HG03280 (cell line): ENCODE data around the gene RGCC.
"Not testable (repeated sequence)": the region's sequence is repeated elsewhere in the genome, so short reads cannot be mapped to it uniquely, and the experiment has no call there.

ENCODE experiments used
- ATAC-seq: cut with Tn5 transposase; IDR thresholded peaks from one replicate; pipeline ENCODE4 v1.9.1; 2021; ENCODE audit warnings: mild to moderate bottlenecking, moderate library complexity; ENCODE audit not compliant: unreplicated experiment

The RGCC gene

GRCh38 chr13:41456768-41457588, at the start of gene RGCC:
Gene RGCC (plus strand): TSS chr13:41457550. CDS start chr13:41457708, 158 bp downstream.
- ATAC-seq: peak; percentile 62

- ATAC-seq: no peak
Measured at GRCh38 chr13:41408121-41408520, 49.2 kb upstream of the RGCC start.

GRCh38 chr13:41408746-41409145, 48.6 kb upstream of the RGCC start:
- ATAC-seq: no peak

- no peak for ATAC-seq
Measured at GRCh38 chr13:41409611-41410010, 47.7 kb upstream of the RGCC start.

GRCh38 chr13:41411060-41411459, 46.3 kb upstream of the RGCC start:
- no peak for ATAC-seq

- no peak for ATAC-seq
Measured at GRCh38 chr13:41411522-41411921, 45.8 kb upstream of the RGCC start.

- ATAC-seq: no peak
Measured at GRCh38 chr13:41413872-41414271, 43.5 kb upstream of the RGCC start.

- no peak for ATAC-seq
Measured at GRCh38 chr13:41416276-41416675, 41.1 kb upstream of the RGCC start.

GRCh38 chr13:41418027-41418426, 39.3 kb upstream of the RGCC start:
- no peak for ATAC-seq

- no peak for ATAC-seq
Measured at GRCh38 chr13:41418731-41419130, 38.6 kb upstream of the RGCC start.

- ATAC-seq: no peak
Measured at GRCh38 chr13:41419206-41419605, 38.1 kb upstream of the RGCC start.

- ATAC-seq: no peak
Measured at GRCh38 chr13:41420146-41420545, 37.2 kb upstream of the RGCC start.

GRCh38 chr13:41421330-41421729, 36.0 kb upstream of the RGCC start:
- not testable (repeated sequence) for ATAC-seq

GRCh38 chr13:41421983-41422382, 35.4 kb upstream of the RGCC start:
- not testable (repeated sequence) for ATAC-seq

GRCh38 chr13:41423259-41423658, 34.1 kb upstream of the RGCC start:
- not testable (repeated sequence) for ATAC-seq

- not testable (repeated sequence) for ATAC-seq
Measured at GRCh38 chr13:41424675-41425074, 32.7 kb upstream of the RGCC start.

GRCh38 chr13:41426047-41426446, 31.3 kb upstream of the RGCC start:
- ATAC-seq: no peak

GRCh38 chr13:41427666-41428065, 29.7 kb upstream of the RGCC start:
- ATAC-seq: no peak

- no peak for ATAC-seq
Measured at GRCh38 chr13:41428155-41428554, 29.2 kb upstream of the RGCC start.

GRCh38 chr13:41434030-41434429, 23.3 kb upstream of the RGCC start:
- not testable (repeated sequence) for ATAC-seq

- no peak for ATAC-seq
Measured at GRCh38 chr13:41434831-41435520, 22.4 kb upstream of the RGCC start.

GRCh38 chr13:41443969-41444368, 13.4 kb upstream of the RGCC start:
- no peak for ATAC-seq
